Activated naive CD4-positive, alpha-beta T cell treated with anti-CD3 and anti-CD28 coated beads, Interleukin-2, amount 10 ng/mL, durations not matched to agents 7 days and 5 days (primary cell): ENCODE measurements around the gene ABL1.

Experiments used
- CTCF ChIA-PET: fragments of 350-600 bp; sonication (Branson Sonifier 250); formaldehyde crosslinking; loops from one replicate; lab custom pipeline; 2021; ENCODE audit warnings: antibody characterized with exemption; lab: Charles Lee
- DNase-seq: peaks from one replicate; pipeline ENCODE4 v3.0.0-alpha.2; 2020
- H3K27ac Mint-ChIP-seq: one replicate; pipeline ENCODE4 v1.8.0; 2021; ENCODE audit warnings: mild to moderate bottlenecking, moderate library complexity, mixed read lengths
- H3K27me3 Mint-ChIP-seq: one replicate; pipeline ENCODE4 v1.8.0; 2021; ENCODE audit warnings: mild to moderate bottlenecking, mixed read lengths
- H3K36me3 Mint-ChIP-seq: one replicate; pipeline ENCODE4 v1.8.0; 2021; ENCODE audit warnings: mixed read lengths
- H3K4me1 Mint-ChIP-seq: one replicate; pipeline ENCODE4 v1.8.0; 2021; ENCODE audit warnings: mixed read lengths
- H3K4me3 Mint-ChIP-seq: one replicate; pipeline ENCODE4 v1.8.0; 2021; ENCODE audit warnings: mild to moderate bottlenecking, moderate library complexity, mixed read lengths
- H3K9me3 Mint-ChIP-seq: one replicate; pipeline ENCODE4 v1.8.0; 2021; ENCODE audit warnings: mixed read lengths

The ABL1 gene

GRCh38 chr9:130849356-130849755 is 14.3 kb downstream of the ABL1 start:
- Mint-ChIP-seq H3K27me3 (no peaks in the 10 kb centered on the region), H3K27ac (no peak overlapping the region), H3K4me1 (peaks cover under 1% of the 10 kb centered on the region), H3K9me3 (no peaks in the 10 kb centered on the region), H3K36me3 (no peaks in the 10 kb centered on the region), H3K4me3 (no peak overlapping the region)
- no peak for DNase-seq
- CTCF ChIA-PET: interaction anchor here (1.3 kb wide), 1 partner anchor 20 kb away, joined by 3 read pairs; no protein-coding TSS in a partner anchor

- H3K36me3 Mint-ChIP-seq: peaks cover 2% of the 10 kb centered on the region
- no peak overlapping the region for H3K4me3 Mint-ChIP-seq
- no peaks in the 10 kb centered on the region for H3K4me1 Mint-ChIP-seq
- no peaks in the 10 kb centered on the region for H3K27me3 Mint-ChIP-seq
- no peak overlapping the region for H3K27ac Mint-ChIP-seq
- H3K9me3 Mint-ChIP-seq: no peaks in the 10 kb centered on the region
- CTCF ChIA-PET: interaction anchor here (1.0 kb wide), 1 partner anchor 78 kb away, joined by 3 read pairs; no protein-coding TSS in a partner anchor
- DNase-seq: no peak
Measured at GRCh38 chr9:130852801-130853200, 17.7 kb downstream of the ABL1 start.

- Mint-ChIP-seq H3K4me1 (no peaks in the 10 kb centered on the region), H3K27me3 (no peaks in the 10 kb centered on the region), H3K27ac (no peak overlapping the region), H3K36me3 (peaks cover 2% of the 10 kb centered on the region), H3K9me3 (no peaks in the 10 kb centered on the region), H3K4me3 (no peak overlapping the region)
- no peak for DNase-seq
- CTCF ChIA-PET: interaction anchor here (0.8 to 1.6 kb wide), 4 partner anchors 9 to 268 kb away, joined by 3 to 5 read pairs (median 4); no protein-coding TSS in a partner anchor
Measured at GRCh38 chr9:130854092-130854491, 19.0 kb downstream of the ABL1 start.

DNA sequence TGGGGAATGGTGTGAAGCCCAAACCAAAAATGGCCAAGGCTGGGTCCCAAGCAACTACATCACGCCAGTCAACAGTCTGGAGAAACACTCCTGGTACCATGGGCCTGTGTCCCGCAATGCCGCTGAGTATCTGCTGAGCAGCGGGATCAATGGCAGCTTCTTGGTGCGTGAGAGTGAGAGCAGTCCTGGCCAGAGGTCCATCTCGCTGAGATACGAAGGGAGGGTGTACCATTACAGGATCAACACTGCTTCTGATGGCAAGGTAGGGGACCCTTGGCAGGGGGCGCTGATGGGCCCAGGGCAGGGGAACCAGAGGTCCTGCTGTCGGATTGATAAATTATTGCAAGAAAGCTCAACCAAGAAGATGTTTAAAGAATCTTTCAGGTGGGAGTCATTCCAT is 19.8 kb downstream of the ABL1 start:
- H3K4me1 Mint-ChIP-seq: no peaks in the 10 kb centered on the region
- H3K27ac Mint-ChIP-seq: no peak overlapping the region
- CTCF ChIA-PET: interaction anchor here (1.5 to 1.6 kb wide), 2 partner anchors 11 to 13 kb away, joined by 4 to 5 read pairs; no protein-coding TSS in a partner anchor
- DNase-seq: no peak
- H3K4me3 Mint-ChIP-seq: no peak overlapping the region
- H3K36me3 Mint-ChIP-seq: peaks cover 2% of the 10 kb centered on the region
- no peaks in the 10 kb centered on the region for H3K9me3 Mint-ChIP-seq
- H3K27me3 Mint-ChIP-seq: no peaks in the 10 kb centered on the region

DNA sequence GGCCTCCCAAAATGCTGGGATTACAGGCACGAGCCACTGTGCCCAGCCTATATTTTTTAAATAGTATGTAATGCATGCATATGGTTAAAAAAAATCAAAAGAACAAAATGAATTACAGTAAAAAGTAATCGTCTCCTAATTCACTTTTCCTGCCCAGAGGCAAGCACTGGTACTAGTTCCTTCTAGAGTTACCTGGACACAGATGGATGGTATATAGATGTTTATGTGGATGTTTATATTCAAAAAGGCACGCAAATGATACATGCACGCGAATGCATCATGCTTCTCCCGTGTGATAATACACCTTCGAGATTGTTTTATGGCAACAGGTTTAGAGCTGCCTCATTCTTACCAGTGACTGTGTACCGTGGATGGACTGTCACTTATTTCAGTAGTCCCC is 21.4 kb downstream of the ABL1 start:
- Mint-ChIP-seq H3K36me3 (peaks cover 2% of the 10 kb centered on the region), H3K4me1 (no peaks in the 10 kb centered on the region), H3K9me3 (no peaks in the 10 kb centered on the region), H3K4me3 (no peak overlapping the region), H3K27me3 (no peaks in the 10 kb centered on the region), H3K27ac (no peak overlapping the region)
- CTCF ChIA-PET: no interaction called here
- DNase-seq: no peak

DNA sequence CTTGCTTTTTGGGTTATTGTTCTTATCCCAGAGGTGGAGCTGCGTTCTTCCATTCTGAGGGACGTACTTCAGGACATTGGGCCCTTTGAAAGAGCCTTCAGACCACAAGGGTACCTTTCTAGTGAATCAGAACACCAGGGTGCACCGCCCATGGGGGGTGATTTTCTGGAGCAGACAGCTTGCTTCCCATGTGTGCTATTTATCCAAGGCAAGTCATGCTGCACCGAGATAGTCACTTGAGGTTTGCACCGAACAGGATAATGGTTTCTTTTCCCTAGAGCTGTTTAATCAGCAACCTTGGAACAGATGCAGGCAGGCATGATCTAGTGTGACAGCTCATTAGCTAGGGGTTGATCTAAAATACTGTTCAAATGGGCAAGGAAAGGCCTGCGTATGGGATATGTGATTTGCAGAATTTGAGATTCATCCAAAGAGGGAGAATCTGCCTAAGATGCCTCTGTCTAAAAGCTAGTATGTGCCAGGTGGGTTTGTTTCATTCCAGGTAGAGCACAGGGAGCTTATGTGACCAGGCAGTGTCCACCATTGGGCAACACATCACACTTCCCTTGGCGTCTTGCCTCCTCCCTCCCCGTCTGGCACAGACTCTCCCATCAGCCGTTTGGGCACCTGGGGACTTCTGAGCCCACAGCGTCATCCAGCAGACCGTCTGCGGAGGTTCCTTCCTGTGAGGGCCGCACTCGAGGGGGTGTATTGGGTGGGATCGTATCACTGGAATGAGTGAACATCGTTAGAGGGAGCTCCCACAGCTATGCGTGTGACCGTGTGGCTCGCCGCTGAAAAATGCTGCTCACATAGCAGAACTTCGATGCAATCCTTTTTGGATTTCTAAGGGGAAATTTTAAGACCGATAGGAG is 23.0 kb downstream of the ABL1 start:
- Mint-ChIP-seq H3K4me1 (no peaks in the 10 kb centered on the region), H3K27me3 (no peaks in the 10 kb centered on the region), H3K9me3 (no peaks in the 10 kb centered on the region), H3K27ac (no peak overlapping the region), H3K36me3 (peaks cover 2% of the 10 kb centered on the region), H3K4me3 (no peak overlapping the region)
- no peak for DNase-seq
- CTCF ChIA-PET: interaction anchor here (0.6 to 2.4 kb wide), 5 partner anchors 12 to 157 kb away, joined by 3 to 11 read pairs (median 5); no protein-coding TSS in a partner anchor

GRCh38 chr9:130858739-130859705 is 24.0 kb downstream of the ABL1 start:
- CTCF ChIA-PET: interaction anchor here (0.7 to 2.4 kb wide), 4 partner anchors 11 to 157 kb away, joined by 3 to 11 read pairs (median 4); no protein-coding TSS in a partner anchor
- Mint-ChIP-seq H3K4me1 (no peaks in the 10 kb centered on the region), H3K9me3 (no peaks in the 10 kb centered on the region), H3K27ac (no peak overlapping the region), H3K36me3 (peaks cover 2% of the 10 kb centered on the region), H3K27me3 (no peaks in the 10 kb centered on the region), H3K4me3 (no peak overlapping the region)
- no peak for DNase-seq

- H3K9me3 Mint-ChIP-seq: no peaks in the 10 kb centered on the region
- H3K27ac Mint-ChIP-seq: no peak overlapping the region
- no peak for DNase-seq
- CTCF ChIA-PET: interaction anchor here (0.7 to 1.3 kb wide), 2 partner anchors 86 to 175 kb away, joined by 3 read pairs; no protein-coding TSS in a partner anchor
- H3K36me3 Mint-ChIP-seq: no peaks in the 10 kb centered on the region
- no peaks in the 10 kb centered on the region for H3K27me3 Mint-ChIP-seq
- no peaks in the 10 kb centered on the region for H3K4me1 Mint-ChIP-seq
- no peak overlapping the region for H3K4me3 Mint-ChIP-seq
Measured at GRCh38 chr9:130860458-130861316, 25.6 kb downstream of the ABL1 start.

- no peaks in the 10 kb centered on the region for H3K4me1 Mint-ChIP-seq
- peaks cover 1% of the 10 kb centered on the region for H3K36me3 Mint-ChIP-seq
- H3K27me3 Mint-ChIP-seq: no peaks in the 10 kb centered on the region
- no peak overlapping the region for H3K27ac Mint-ChIP-seq
- DNase-seq: no peak
- no peak overlapping the region for H3K4me3 Mint-ChIP-seq
- no peaks in the 10 kb centered on the region for H3K9me3 Mint-ChIP-seq
- CTCF ChIA-PET: interaction anchor here (0.7 to 5.6 kb wide), 5 partner anchors 87 to 176 kb away, joined by 3 to 39 read pairs (median 12); no protein-coding TSS in a partner anchor
Measured at GRCh38 chr9:130861372-130862180, 26.5 kb downstream of the ABL1 start.

- CTCF ChIA-PET: interaction anchor here (1.2 to 5.6 kb wide), 4 partner anchors 88 to 162 kb away, joined by 4 to 39 read pairs (median 13); no protein-coding TSS in a partner anchor
- Mint-ChIP-seq H3K36me3 (peaks cover 1% of the 10 kb centered on the region), H3K4me3 (no peak overlapping the region)
Measured at GRCh38 chr9:130862217-130862616, 27.2 kb downstream of the ABL1 start.

GRCh38 chr9:130862747-130863146 is 27.7 kb downstream of the ABL1 start:
- Mint-ChIP-seq H3K9me3 (no peaks in the 10 kb centered on the region), H3K4me3 (no peak overlapping the region), H3K36me3 (peaks cover 1% of the 10 kb centered on the region), H3K27ac (no peak overlapping the region), H3K27me3 (no peaks in the 10 kb centered on the region), H3K4me1 (peaks cover 2% of the 10 kb centered on the region)
- no peak for DNase-seq
- CTCF ChIA-PET: interaction anchor here (0.7 to 5.6 kb wide), 6 partner anchors 9 to 163 kb away, joined by 3 to 39 read pairs (median 8); no protein-coding TSS in a partner anchor

More at GRCh38 chr9:130862217-130862616, 27.2 kb downstream of the ABL1 start:
- DNase-seq: no peak
- Mint-ChIP-seq H3K9me3 (no peaks in the 10 kb centered on the region), H3K27ac (no peak overlapping the region), H3K27me3 (no peaks in the 10 kb centered on the region), H3K4me1 (peaks cover under 1% of the 10 kb centered on the region)

- CTCF ChIA-PET: interaction anchor here (0.9 to 5.6 kb wide), 8 partner anchors 69 to 182 kb away, joined by 3 to 39 read pairs (median 14); no protein-coding TSS in a partner anchor
- Mint-ChIP-seq H3K9me3 (no peaks in the 10 kb centered on the region), H3K27ac (no peak overlapping the region), H3K4me3 (no peak overlapping the region), H3K36me3 (peaks cover 1% of the 10 kb centered on the region), H3K4me1 (peaks cover 2% of the 10 kb centered on the region), H3K27me3 (no peaks in the 10 kb centered on the region)
- DNase-seq: no peak
Measured at GRCh38 chr9:130864541-130864940, 29.5 kb downstream of the ABL1 start.
